ENCODE results near the gene GNB1. TPM values are rescaled to one million over a fixed set of nuclear protein-coding genes. Genes with fewer than 3 reads are reported as not detected.

GNB1 gene
- total RNA-seq, 1 experiment from 2014 or later, result 400 TPM

DNA sequence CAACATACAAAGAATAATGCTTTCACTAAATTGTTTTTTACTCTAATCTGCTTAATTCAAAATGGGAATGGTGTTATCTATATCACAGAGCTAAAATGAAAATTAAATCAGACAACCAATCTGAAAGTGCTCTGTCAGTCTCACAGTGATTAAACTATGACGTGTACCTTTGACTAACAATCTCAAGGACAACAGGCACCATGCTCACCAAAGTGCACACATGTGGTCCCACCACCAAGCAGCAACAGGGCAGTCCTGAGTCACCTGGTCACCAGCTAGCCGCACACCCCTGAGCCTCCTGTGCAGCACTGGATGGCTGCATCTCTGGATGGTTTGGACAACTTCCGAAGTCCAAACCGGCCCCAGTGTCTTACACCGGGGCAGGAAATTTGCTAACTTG is 58.1 kb downstream of the GNB1 start:
- Histone ChIP-seq H2AFZ (ENCODE audit: low read length) (no peak overlapping the region), H3K9ac (ENCODE audit: extremely low read depth, insufficient read length, low read length) (no peak overlapping the region), H3K18ac (ENCODE audit: insufficient read length, low read depth, low read length) (no peak overlapping the region), H2BK20ac (ENCODE audit: low read depth, low read length, poor library complexity, severe bottlenecking) (no peak overlapping the region), H3K79me1 (ENCODE audit: insufficient read depth, low read depth, low read length, poor library complexity, severe bottlenecking) (no peaks in the 10 kb centered on the region), H2AK5ac (ENCODE audit: insufficient read length, low read length) (no peak overlapping the region), H2BK5ac (ENCODE audit: insufficient read length, low read length) (no peak overlapping the region), H4K8ac (replicated peaks; ENCODE audit: insufficient read length, low read depth, low read length) (no peak overlapping the region), H2BK120ac (ENCODE audit: low read depth, low read length, poor library complexity, severe bottlenecking) (no peak overlapping the region), H3K79me2 (ENCODE audit: insufficient read depth, low read length) (peaks cover 8% of the 10 kb centered on the region; the same call in 1 of the 2 replicates), H3K14ac (ENCODE audit: insufficient read depth, low read length) (no peak overlapping the region), H2BK15ac (ENCODE audit: low read depth, low read length) (no peak overlapping the region), H3K4me1 (ENCODE audit: insufficient read depth, low read length) (no peaks in the 10 kb centered on the region), H3K27ac (ENCODE audit: insufficient read length, low read depth, low read length) (no peak overlapping the region), H3T11ph (ENCODE audit: low read length) (no peak overlapping the region), H3K4me2 (ENCODE audit: insufficient read depth, insufficient read length, low read length) (no peak overlapping the region), H3K4ac (ENCODE audit: low read depth, low read length) (no peak overlapping the region), H4K20me1 (ENCODE audit: control insufficient read depth, insufficient read depth, insufficient read length) (no peaks in the 10 kb centered on the region), H4K5ac (ENCODE audit: insufficient read length, low read depth, low read length) (no peak overlapping the region), H4K91ac (ENCODE audit: insufficient read length, low read depth, low read length) (no peak overlapping the region), H2BK12ac (ENCODE audit: insufficient read length, low read depth, low read length) (no peak overlapping the region), H3K27me3 (ENCODE audit: insufficient read depth, low read length) (no peaks in the 10 kb centered on the region), H3K23me2 (ENCODE audit: insufficient read length, low read depth, low read length, poor library complexity, severe bottlenecking) (no peaks in the 10 kb centered on the region), H3K23ac (ENCODE audit: insufficient read length, low read depth, low read length) (no peak overlapping the region), H3K9me3 (ENCODE audit: control insufficient read depth, low read depth, low read length) (no peaks in the 10 kb centered on the region), H3K56ac (ENCODE audit: insufficient read length, low read depth, low read length) (no peak overlapping the region)
- H3K9me3 Mint-ChIP-seq, result no peaks in the 10 kb centered on the region
- WGBS (ENCODE audit: extremely low coverage, insufficient read length, low lambda C conversion rate), result no CpG with 5 or more reads among the region's 5 CpGs
- peaks cover 16 to 30% of the 10 kb centered on the region in 2 experiments for H3K4me1 Mint-ChIP-seq
- no peak overlapping the region for H3K4me3 Mint-ChIP-seq
- H3K27me3 Mint-ChIP-seq (ENCODE audit: low read depth), result no peaks in the 10 kb centered on the region
- peak overlapping the region; percentile 21 to 69 (median 22); a peak in 4 of 7 replicates for H3K27ac Mint-ChIP-seq
- TF ChIP-seq, protein P1, sequence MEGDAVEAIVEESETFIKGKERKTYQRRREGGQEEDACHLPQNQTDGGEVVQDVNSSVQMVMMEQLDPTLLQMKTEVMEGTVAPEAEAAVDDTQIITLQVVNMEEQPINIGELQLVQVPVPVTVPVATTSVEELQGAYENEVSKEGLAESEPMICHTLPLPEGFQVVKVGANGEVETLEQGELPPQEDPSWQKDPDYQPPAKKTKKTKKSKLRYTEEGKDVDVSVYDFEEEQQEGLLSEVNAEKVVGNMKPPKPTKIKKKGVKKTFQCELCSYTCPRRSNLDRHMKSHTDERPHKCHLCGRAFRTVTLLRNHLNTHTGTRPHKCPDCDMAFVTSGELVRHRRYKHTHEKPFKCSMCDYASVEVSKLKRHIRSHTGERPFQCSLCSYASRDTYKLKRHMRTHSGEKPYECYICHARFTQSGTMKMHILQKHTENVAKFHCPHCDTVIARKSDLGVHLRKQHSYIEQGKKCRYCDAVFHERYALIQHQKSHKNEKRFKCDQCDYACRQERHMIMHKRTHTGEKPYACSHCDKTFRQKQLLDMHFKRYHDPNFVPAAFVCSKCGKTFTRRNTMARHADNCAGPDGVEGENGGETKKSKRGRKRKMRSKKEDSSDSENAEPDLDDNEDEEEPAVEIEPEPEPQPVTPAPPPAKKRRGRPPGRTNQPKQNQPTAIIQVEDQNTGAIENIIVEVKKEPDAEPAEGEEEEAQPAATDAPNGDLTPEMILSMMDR (conservative IDR thresholded peaks at IDR 0.05), result no peak
- no peak for DNase-seq
- H3K36me3 Mint-ChIP-seq (ENCODE audit: insufficient read depth in 1 of 3, low read depth in 3 of 3), result peaks cover 4 to 62% (median 53%) of the 10 kb centered on the region in 3 experiments; a peak in 6 of 7 replicates

Measured in H9 (cell line).